GM19351 (cell line): ENCODE measurements around the gene GNL1.
"Not testable (repeated sequence)": the region's sequence is repeated elsewhere in the genome, so short reads cannot be mapped to it uniquely, and the experiment has no call there.

Experiments used
- ATAC-seq: cut with Tn5 transposase; IDR thresholded peaks from one replicate; pipeline ENCODE4 v1.9.1; 2021; ENCODE audit warnings: mild to moderate bottlenecking, moderate library complexity; ENCODE audit not compliant: unreplicated experiment

Gene GNL1

DNA sequence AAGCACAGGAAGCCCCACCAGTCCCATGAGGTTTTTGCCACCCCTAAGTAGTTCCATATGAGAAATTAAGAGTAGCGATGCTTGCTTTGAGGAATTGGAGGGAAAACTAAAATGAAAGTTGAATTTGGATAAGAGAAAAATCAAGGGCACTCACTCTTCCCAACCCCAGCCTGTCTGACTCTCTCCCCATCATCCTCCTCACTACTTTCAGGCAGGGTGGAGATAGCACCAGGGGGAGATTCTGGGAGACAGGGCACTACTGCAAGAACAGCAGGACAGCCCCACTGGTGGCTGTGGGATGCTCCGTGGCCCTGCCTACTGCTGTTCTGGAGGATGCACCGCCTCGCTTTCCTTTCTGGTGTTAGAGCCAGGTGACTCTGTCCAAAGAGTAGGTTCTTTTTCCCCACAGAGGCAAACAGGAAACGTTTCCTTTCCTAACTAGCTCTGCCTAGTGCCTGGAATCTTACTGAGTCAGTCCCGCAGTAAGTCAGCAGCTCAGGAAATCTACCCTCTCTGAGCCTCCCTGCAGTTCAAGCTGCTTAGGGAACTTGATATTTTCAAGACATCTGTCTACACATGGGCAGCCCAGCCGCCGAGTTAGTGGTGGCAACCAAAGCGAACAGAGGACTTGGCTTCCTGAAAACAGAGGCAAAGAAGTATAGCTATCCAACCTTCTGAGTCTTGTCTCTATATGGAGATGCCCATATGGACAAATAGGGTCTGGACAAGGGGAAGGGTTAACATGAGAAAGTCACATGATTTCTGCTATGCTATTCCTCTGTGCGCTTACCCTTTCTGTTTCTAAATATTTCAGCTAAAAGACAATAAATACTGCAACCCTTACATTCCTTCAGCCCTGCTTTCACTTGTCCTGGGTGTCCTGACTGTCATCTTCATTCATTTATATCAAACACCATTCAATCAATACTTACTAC, 55.6 kb downstream of the GNL1 start:
- ATAC-seq, result no peak

DNA sequence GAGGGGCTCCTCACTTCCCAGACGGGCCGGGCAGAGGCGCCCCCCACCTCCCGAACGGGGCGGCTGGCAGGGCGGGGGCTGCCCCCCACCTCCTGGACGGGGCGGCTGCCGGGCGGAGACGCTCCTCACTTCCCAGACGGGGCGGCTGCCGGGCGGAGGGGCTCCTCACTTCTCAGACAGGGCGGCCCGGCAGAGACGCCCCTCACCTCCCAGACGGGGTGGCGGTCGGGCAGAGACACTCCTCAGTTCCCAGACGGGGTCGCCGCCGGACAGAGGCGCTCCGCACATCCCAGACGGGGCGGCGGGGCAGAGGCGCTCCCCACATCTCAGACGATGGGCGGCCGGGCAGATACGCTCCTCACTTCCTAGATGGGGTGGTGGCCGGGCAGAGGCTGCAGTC, 57.6 kb downstream of the GNL1 start:
- not testable (repeated sequence) for ATAC-seq

DNA sequence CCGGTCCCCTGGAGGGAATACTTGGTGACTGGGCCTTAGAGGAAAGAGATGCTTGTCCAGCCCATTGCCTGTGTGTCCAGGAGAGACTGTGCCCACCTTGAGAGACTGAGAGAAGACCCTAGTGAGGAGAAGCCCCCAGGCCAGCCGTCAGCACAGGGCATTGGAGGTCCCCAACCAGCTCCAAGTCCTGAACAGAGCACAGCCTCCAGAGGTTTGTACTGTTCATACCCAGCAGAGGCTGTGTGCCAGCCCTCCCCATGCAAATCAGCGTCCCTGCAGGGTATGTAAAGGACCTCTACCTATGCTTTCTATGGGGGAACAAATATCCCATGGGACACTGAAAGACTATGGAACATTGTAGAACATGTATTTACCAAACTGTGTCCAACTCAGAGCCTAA, 58.6 kb downstream of the GNL1 start:
- no peak for ATAC-seq

DNA sequence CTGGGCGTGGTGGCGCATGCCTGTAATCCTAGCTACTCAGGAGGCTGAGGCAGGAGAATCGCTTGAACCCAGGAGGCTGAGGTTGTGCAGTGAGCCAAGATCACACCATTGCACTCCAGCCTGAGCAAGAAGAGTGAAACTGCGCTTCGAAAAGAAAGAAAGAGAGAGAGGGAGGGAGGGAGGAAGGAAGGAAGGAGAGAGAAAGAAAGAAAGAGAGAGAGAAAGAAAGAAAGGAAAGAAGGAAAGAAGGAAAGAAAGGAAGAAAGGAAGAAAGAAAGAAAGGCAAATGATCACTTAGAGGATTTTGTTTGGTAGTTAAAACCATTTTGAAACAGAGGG, 59.1 kb downstream of the GNL1 start:
- not testable (repeated sequence) for ATAC-seq

DNA sequence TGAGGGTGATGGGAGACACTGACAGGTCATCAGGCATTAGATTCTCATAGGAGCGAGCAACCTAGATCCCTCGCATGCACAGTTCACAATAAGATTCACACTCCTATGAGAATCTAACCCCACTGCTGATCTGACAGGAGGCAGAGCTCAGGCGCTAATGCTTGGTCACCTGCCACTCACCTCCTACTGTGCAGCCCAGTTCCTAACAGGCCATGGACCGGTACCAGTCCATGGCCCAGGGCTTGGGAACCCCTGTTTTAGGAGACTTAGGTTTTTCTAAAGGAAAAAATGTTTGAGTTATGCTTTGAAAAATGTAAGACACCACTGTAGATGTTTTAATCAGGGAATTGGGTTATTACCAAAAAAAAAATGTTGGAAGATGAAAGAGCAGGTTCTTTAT, 60.3 kb downstream of the GNL1 start:
- no peak for ATAC-seq

DNA sequence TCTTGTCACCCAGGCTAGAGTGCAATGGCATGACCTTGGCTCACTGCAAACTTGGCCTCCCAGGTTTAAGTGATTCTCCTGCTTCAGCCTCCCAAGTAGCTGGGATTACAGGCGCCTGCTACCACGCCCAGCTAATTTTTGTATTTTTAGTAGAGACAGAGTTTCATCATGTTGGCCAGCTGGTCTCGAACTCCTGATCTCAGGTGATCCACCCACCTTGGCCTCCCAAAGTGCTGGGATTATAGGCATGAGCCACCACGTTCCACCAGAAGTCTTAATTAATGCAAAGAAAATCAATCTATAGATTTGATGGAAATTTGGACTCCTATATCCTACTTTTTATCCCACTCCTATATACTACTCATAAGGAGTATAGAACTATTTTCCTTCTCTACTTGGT, 61.2 kb downstream of the GNL1 start:
- ATAC-seq, result not testable (repeated sequence)

DNA sequence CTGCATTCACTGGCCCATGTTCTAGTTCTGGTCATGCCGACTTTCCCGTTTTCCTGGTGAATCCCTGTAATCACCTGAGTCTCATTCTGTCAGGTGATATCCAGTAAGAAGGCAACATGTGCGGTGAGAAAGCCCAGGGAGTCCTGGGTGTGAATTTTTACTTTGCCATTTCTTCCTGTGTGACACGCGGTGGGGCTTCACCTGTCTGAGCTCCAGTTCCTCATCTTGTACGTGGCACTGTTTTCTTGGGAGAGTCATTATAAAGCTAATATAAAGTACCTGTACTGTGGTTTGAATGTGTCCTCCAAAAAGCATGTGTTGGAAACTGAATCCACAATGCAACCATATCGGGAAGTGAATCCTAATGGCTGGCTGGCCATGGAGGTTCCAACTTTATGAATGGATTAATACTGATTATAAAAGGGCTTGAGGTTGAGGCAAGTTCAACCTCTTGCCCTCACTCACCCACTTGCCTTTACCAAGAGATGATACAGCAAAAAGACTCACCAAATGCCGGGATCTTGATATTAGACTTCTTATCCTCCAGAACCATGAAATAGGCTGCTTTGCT, 61.9 kb downstream of the GNL1 start:
- no peak for ATAC-seq

DNA sequence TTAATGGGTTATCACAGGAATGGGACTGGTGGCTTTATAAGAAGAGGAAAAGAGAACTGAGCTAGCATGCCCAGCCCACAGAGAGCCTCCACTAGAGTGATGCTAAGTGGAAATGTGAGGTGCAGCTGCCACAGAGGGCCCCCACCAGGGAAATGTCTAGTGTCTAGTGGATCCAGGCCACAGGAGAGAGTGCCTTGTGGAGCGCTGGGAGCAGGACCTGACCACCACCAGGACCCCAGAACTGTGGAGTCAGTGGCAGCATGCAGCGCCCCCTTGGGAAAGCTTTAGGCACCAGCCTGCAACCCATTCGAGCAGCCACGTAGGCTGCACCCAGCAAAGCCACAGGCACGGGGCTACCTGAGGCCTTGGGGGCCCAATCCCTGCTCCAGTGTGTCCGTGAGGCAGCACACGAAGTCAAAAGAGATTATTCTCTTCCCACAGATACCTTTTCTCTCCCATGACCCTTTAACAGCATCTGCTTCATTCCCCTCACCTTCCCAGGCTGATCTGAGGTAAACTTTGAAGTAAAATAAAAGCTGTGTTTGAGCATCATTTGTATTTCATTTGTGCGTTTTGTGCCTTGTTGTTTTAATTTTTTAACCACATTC, 62.5 kb downstream of the GNL1 start:
- no peak for ATAC-seq

DNA sequence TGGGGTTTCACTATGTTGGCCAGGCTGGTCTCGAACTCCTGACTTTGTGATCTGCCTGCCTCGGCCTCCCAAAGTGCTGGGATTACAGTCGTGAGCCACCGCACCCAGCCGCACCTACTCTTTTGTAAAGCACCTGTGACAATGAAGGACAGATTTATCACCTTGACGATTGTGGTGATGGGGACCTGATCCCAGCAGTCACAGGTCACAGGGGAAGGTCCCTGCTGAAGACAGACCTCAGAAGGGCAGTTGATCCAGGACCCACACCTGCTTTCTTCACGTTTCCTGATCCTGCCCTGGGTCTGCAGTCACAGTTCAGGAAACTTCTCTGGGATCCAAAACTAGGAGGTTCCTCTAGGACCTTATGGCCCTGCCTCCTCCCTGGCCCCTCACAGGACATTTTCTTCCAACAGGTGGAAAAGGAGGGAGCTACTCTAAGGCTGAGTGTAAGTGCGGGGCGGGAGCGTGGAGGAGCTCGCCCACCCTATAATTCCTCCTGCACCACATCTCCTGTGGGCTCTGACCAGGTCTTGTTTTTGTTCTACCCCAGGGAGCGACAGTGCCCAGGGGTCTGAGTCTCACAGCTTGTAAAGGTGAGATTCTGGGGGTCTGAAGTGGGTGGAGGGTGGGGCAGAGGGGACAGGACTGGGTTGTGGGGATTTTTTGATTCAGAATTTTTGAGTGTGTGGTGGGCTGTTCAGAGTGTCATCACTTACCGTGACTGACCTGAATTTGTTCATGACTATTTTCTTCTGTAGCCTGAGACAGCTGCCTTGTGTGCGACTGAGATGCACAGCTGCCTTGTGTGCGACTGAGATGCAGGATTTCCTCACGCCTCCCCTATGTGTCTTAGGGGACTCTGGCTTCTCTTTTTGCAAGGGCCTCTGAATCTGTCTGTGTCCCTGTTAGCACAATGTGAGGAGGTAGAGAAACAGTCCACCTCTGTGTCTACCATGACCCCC, 64.0 kb downstream of the GNL1 start:
- no peak for ATAC-seq
